H1 (cell line): ENCODE results near the gene ATP9B. TPM values are rescaled to one million over a fixed set of nuclear protein-coding genes. Genes with fewer than 3 reads are reported as not detected.

Experiments used
- BACH1 ChIP-seq: IDR thresholded peaks from 2 replicates; pipeline ENCODE4 v1.6.1; 2012; ENCODE audit warnings: low read length, improper control_type of control experiment
- CHD2 ChIP-seq: IDR thresholded peaks from 2 replicates; pipeline ENCODE4 v1.6.1; 2012; ENCODE audit warnings: low read length, improper control_type of control experiment
- FOSL1 ChIP-seq: IDR thresholded peaks from 2 replicates; pipeline ENCODE4 v1.6.1; 2011; ENCODE audit warnings: mild to moderate bottlenecking, low read depth, low read length, moderate library complexity; ENCODE audit not compliant: insufficient read depth
- HDAC6 ChIP-seq: IDR thresholded peaks from one replicate; pipeline ENCODE4 v1.7.1; 2012; ENCODE audit warnings: low read depth, mild to moderate bottlenecking, inconsistent platforms, low read length, moderate library complexity
- SIN3A ChIP-seq, 2 experiments: IDR thresholded peaks in 1 of 2; conservative IDR thresholded peaks in 1 of 2; 2 replicates each; pipeline ENCODE4 v1.6.1; 2011 to 2012; ENCODE audit warnings: low read length in 2 of 2, improper control_type of control experiment in 1 of 2, low read depth in 1 of 2, mild to moderate bottlenecking in 1 of 2
- SIRT6 ChIP-seq: IDR thresholded peaks from one replicate; pipeline ENCODE4 v1.7.1; 2012; ENCODE audit warnings: low read length, inconsistent platforms
- polyA plus RNA-seq, 7 experiments: library from polyadenylated mRNA; depleted of rRNA in 3 of 7; stranded (reverse) in 5 of 7; unstranded in 2 of 7; fragments of >200 nt in 5 of 7; fragments of 200-250 nt in 2 of 7; gene quantifications; 1 replicate in 5 of 7; 2 replicates in 1 of 7; 4 replicates in 1 of 7; pipeline versions ENCODE4 v1.2.1 to v1.2.3, GENCODE V29; 2011 to 2013; ENCODE audit warnings: missing spikeins in 2 of 7, mixed read lengths in 2 of 7
- total RNA-seq: library from RNA; stranded (reverse); fragmentation: NEBNext Ultra II Directional; extraction: Animal tissue kit (Norgen Biotek cat#: 25700); gene quantifications from 2 replicates; pipeline ENCODE4 v1.2.1, GENCODE V29; 2021
- TF ChIP-seq, protein P1 (sequence below): fragments of 300-600 bp; sonication (generic); IDR thresholded peaks from 2 replicates; pipeline ENCODE4 v1.7.1; 2012; ENCODE audit warnings: low read length, moderate library complexity, mild to moderate bottlenecking, inconsistent platforms; ENCODE audit not compliant: insufficient replicate concordance

The ATP9B gene
- total and polyA plus RNA-seq, 2 of the 8 experiments (the other 6 are each of a cell fraction or from before 2014, with no cell fraction given) = 15.1 to 21.7 TPM

DNA sequence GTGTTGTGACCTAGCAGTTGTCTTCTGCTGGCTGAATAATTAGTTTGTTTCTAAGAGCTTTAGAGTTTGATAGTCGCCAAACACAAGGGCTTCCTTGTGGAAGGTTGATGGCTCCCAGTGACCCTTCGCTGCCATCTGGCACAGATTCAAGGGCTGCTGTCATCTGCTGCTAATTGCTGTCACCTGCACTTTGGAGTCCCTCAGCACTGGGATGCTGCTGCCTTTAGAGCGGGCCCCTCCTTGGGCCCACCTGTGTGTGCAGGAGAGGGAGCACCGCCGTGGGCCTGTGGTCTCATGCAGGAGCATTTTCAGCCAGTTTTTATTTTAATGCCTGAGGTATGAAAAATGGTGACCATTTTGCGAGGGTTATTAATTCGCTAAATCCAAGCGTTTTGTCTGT lies 172.6 kb downstream of the ATP9B start (continued):
- TF ChIP-seq, protein P1, sequence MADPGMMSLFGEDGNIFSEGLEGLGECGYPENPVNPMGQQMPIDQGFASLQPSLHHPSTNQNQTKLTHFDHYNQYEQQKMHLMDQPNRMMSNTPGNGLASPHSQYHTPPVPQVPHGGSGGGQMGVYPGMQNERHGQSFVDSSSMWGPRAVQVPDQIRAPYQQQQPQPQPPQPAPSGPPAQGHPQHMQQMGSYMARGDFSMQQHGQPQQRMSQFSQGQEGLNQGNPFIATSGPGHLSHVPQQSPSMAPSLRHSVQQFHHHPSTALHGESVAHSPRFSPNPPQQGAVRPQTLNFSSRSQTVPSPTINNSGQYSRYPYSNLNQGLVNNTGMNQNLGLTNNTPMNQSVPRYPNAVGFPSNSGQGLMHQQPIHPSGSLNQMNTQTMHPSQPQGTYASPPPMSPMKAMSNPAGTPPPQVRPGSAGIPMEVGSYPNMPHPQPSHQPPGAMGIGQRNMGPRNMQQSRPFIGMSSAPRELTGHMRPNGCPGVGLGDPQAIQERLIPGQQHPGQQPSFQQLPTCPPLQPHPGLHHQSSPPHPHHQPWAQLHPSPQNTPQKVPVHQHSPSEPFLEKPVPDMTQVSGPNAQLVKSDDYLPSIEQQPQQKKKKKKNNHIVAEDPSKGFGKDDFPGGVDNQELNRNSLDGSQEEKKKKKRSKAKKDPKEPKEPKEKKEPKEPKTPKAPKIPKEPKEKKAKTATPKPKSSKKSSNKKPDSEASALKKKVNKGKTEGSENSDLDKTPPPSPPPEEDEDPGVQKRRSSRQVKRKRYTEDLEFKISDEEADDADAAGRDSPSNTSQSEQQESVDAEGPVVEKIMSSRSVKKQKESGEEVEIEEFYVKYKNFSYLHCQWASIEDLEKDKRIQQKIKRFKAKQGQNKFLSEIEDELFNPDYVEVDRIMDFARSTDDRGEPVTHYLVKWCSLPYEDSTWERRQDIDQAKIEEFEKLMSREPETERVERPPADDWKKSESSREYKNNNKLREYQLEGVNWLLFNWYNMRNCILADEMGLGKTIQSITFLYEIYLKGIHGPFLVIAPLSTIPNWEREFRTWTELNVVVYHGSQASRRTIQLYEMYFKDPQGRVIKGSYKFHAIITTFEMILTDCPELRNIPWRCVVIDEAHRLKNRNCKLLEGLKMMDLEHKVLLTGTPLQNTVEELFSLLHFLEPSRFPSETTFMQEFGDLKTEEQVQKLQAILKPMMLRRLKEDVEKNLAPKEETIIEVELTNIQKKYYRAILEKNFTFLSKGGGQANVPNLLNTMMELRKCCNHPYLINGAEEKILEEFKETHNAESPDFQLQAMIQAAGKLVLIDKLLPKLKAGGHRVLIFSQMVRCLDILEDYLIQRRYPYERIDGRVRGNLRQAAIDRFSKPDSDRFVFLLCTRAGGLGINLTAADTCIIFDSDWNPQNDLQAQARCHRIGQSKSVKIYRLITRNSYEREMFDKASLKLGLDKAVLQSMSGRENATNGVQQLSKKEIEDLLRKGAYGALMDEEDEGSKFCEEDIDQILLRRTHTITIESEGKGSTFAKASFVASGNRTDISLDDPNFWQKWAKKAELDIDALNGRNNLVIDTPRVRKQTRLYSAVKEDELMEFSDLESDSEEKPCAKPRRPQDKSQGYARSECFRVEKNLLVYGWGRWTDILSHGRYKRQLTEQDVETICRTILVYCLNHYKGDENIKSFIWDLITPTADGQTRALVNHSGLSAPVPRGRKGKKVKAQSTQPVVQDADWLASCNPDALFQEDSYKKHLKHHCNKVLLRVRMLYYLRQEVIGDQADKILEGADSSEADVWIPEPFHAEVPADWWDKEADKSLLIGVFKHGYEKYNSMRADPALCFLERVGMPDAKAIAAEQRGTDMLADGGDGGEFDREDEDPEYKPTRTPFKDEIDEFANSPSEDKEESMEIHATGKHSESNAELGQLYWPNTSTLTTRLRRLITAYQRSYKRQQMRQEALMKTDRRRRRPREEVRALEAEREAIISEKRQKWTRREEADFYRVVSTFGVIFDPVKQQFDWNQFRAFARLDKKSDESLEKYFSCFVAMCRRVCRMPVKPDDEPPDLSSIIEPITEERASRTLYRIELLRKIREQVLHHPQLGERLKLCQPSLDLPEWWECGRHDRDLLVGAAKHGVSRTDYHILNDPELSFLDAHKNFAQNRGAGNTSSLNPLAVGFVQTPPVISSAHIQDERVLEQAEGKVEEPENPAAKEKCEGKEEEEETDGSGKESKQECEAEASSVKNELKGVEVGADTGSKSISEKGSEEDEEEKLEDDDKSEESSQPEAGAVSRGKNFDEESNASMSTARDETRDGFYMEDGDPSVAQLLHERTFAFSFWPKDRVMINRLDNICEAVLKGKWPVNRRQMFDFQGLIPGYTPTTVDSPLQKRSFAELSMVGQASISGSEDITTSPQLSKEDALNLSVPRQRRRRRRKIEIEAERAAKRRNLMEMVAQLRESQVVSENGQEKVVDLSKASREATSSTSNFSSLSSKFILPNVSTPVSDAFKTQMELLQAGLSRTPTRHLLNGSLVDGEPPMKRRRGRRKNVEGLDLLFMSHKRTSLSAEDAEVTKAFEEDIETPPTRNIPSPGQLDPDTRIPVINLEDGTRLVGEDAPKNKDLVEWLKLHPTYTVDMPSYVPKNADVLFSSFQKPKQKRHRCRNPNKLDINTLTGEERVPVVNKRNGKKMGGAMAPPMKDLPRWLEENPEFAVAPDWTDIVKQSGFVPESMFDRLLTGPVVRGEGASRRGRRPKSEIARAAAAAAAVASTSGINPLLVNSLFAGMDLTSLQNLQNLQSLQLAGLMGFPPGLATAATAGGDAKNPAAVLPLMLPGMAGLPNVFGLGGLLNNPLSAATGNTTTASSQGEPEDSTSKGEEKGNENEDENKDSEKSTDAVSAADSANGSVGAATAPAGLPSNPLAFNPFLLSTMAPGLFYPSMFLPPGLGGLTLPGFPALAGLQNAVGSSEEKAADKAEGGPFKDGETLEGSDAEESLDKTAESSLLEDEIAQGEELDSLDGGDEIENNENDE = no peak
- TF ChIP-seq SIN3A (conservative IDR thresholded peaks at IDR 0.05 in 1 of 2, IDR thresholded peaks at IDR 0.05 in 1 of 2; ENCODE audit: low read depth in 1 of 2, low read length in 2 of 2) (no peak), FOSL1 (no peak), SIRT6 (no peak), CHD2 (no peak), BACH1 (no peak), HDAC6 (no peak)
